Measurements from ENCODE around the gene POLR2F.
A peak's percentile ranks its signal among the peaks of the same experiment; 100 is the strongest.
"Not testable (repeated sequence)": the region's sequence is repeated elsewhere in the genome, so short reads cannot be mapped to it uniquely, and the experiment has no call there.

The POLR2F gene

DNA sequence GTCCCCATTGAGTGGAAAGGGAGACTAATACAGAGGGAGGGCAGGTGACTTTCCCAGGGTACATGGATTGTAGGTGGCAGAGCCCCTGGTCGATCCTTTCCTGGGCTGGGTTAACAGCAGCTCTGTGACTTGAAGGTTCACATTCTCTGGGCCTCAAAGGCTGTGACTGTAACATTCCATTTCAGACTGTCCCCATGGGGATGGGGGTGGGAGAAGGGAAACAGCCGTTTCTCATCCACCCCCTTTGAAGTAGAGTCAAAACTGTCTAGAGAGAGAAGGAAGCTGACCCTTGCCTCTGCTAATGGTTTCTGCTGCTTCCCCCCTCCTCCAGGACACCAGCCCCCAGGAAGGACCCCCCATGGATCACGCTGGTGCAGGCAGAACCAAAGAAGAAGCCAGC lies 28.2 kb upstream of the POLR2F start:
- no peak for DNase-seq (ENCODE audit: low read depth, low spot score)

DNA sequence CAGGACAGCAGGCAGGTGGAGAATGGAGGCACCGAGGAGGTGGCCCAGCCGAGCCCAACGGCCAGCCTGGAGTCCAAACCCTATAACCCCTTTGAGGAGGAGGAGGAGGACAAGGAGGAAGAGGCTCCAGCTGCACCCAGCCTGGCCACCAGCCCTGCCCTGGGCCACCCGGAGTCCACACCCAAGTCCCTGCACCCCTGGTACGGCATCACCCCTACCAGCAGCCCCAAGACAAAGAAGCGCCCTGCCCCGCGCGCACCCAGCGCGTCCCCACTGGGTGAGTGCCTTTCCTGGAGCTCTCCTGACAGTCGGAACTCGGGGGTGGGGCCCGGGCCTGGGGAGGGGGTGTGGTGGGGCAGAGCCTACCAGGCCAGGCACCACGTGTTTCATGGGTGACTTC lies 27.7 kb upstream of the POLR2F start:
- DNase-seq (ENCODE audit: low read depth, low spot score) = no peak

DNA sequence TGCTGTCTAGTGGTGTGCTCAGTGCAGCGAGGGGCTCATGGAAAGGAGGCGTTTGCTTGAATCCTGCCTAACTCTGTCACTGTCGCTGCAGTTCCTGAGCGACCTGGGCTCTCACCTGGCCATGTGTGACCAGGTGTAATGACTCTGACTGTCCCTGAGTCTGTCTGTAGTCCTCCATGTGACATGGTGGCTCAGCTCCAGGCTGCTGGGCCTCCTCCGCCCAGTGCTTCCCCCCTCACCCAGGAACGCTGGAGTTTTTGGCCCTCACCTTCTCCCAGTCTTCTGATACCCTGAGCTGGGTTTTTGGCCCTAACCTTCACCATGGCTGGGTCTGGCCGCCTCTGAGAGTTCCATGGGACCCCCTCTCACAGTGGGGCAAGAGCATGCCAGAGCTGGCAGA lies 27.1 kb upstream of the POLR2F start:
- no peak for DNase-seq (ENCODE audit: low read depth, low spot score)

GRCh38 chr22:37926771-37927636 lies 26.5 kb upstream of the POLR2F start:
- no peak for DNase-seq (ENCODE audit: low read depth, low spot score)

DNA sequence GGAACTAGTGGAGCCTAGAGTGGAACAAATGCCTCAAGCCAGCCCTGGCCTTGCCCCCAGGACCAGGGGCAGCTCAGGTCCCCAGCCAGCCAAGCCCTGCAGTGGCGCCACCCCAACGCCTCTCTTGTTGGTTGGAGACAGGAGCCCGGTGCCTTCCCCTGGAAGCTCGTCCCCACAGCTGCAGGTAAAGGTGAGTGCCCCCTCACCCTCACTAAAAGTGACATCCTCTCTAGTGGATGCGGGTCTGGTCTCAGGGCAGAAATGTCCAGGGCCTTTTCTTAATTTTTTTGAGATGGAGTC lies 25.9 kb upstream of the POLR2F start:
- no peak for DNase-seq (ENCODE audit: low read depth, low spot score)

DNA sequence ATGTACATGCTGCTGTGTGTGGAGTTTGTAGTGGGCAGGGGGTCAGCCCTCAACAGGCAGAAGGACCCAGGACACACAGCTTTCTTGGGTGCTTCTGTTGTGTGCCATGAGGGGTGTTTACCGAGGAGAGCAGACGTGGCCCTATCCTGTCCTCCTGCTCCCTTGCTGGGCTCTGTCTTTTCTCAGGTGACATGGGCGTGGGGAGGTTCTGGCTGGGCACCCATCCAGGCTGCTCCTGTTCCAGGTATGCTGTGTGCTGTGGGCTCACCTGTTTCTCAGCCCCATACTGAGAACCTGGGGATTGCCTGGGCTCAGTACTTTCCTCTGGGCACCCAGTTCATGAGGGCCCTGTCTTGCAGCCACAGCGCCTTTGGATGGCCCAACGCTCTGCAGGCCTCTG lies 24.1 kb upstream of the POLR2F start:
- DNase-seq (ENCODE audit: low read depth, low spot score) = no peak

GRCh38 chr22:37930270-37930951 lies 23.1 kb upstream of the POLR2F start:
- DNase-seq (ENCODE audit: low read depth, low spot score) = peak; percentile 31

- DNase-seq (ENCODE audit: low read depth, low spot score) = no peak
Observed at GRCh38 chr22:37930952-37931440, 22.5 kb upstream of the POLR2F start.

- no peak for DNase-seq (ENCODE audit: low read depth, low spot score)
Observed at GRCh38 chr22:37931893-37932389, 21.6 kb upstream of the POLR2F start.

GRCh38 chr22:37932401-37932800 lies 21.1 kb upstream of the POLR2F start:
- DNase-seq (ENCODE audit: low read depth, low spot score) = no peak

- DNase-seq (ENCODE audit: low read depth, low spot score) = peak; percentile 23
Observed at GRCh38 chr22:37932821-37933578, 20.5 kb upstream of the POLR2F start.

GRCh38 chr22:37933711-37934376 lies 19.7 kb upstream of the POLR2F start:
- peak; percentile 98 for DNase-seq (ENCODE audit: low read depth, low spot score)

DNA sequence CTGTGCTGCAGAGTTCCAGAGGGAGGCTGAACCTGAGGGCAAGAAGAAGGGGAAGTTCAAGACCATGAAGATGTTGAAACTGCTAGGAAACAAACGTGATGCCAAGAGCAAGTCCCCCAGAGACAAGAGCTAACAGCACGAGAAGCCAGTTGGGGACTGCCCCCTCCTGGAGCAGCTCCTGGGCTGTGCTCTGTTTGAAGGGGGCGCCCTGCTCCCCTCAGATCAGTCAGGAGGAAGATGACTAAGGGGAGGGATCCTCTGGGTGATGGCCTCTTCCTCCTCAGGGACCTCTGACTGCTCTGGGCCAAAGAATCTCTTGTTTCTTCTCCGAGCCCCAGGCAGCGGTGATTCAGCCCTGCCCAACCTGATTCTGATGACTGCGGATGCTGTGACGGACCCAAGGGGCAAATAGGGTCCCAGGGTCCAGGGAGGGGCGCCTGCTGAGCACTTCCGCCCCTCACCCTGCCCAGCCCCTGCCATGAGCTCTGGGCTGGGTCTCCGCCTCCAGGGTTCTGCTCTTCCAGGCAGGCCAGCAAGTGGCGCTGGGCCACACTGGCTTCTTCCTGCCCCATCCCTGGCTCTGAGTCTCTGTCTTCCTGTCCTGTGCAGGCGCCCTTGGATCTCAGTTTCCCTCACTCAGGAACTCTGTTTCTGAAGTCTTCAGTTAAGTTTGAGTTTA lies 12.7 kb upstream of the POLR2F start:
- no peak for DNase-seq (ENCODE audit: low read depth, low spot score)

DNA sequence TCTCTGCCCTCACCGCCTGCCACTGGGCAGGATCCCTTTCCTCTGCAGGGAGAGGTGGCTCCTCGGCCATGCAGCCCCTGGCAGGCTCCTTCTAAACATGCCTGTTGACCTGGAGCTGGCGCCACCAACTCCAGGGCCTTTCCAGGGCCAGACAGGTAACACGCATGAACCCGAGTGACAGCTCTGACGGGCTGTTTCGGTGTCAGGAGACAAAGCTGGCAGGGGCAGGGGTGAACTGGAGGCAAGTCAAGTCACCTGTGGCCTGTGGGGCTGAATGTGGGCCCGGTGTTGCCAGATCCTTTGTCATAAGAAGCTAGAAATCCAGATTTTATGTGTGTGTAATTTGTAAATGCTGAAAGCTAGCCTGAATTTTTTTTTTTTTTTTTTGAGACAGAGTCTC lies 11.4 kb upstream of the POLR2F start:
- no peak for DNase-seq (ENCODE audit: low read depth, low spot score)

GRCh38 chr22:37943136-37943824 lies 10.2 kb upstream of the POLR2F start:
- DNase-seq (ENCODE audit: low read depth, low spot score) = no peak

DNA sequence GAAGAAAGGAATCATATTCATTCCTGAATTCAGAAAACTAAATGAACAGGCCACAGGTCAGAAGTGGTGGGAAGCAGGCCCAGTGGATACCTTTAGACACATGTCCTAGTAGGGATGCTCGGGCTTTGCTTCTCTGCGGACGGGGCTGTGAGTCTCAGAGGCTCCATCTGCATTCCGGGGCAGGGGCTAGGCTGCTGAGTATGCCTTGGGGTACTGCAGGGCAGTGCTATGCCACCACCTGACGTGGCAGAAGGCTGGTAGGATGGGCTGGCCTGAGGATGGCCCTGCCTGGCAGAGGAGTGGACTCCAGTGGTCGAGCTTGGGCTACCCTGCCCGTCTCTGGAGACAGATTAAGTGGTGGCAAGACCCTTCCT lies 9.7 kb upstream of the POLR2F start:
- DNase-seq (ENCODE audit: low read depth, low spot score) = no peak

- DNase-seq (ENCODE audit: low read depth, low spot score) = not testable (repeated sequence)
Observed at GRCh38 chr22:37944423-37944822, 9.1 kb upstream of the POLR2F start.

DNA sequence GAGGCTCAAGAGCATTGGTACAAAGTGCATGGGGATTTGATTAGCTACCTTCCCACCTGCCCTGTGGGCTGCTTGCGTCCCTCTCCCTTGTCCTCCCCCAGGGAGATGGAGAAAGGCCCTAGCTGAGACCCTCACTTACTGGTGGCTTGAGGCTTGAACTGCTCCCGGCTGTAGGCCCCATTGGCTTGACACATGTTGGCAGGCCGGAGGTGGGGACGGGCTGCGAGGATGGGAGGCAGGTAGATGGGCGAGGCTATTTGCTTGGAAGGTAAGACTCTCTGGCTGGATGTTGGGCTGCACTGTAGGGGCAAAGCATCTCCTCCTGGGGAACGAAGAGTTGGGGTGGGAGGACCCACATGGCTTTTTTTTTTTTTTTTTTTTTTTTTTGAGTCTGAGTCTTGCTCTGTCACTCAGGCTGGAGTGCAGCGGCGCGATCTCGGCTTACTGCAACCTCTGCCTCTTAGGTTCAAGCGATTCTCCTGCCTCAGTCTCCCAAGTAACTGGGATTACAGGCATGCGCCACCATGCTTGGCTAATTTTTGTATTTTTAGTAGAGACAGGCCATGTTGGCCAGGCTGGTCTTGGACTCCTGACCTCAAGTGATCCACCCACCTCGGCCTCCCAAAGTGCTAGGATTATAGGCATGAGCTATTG lies 6.2 kb upstream of the POLR2F start:
- DNase-seq (ENCODE audit: low read depth, low spot score) = not testable (repeated sequence)

DNA sequence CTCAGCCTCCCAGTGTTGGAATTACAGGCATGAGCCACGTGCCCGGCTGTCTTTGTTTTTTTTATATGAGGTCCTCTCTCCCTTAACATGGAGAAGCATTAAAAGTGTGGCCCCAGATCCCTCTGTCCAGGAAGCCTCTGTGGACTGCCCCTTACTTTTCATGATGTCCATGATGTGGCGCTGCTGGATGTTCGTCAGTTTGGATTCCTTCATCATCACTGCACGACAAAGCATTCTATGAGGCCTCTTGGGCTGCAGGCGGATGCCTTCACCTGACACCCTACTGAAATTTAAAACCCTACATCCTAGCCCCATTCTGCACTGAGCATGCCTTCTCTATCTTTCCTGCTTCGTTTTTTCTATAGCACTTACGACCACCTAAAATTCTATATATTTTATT lies 2.2 kb upstream of the POLR2F start:
- peak; percentile 58 for DNase-seq (ENCODE audit: low read depth, low spot score)

- not testable (repeated sequence) for DNase-seq (ENCODE audit: low read depth, low spot score)
Observed at GRCh38 chr22:37952629-37953028, 870 bp upstream of the POLR2F start.
